IMR-90 (cell line): ENCODE data around the gene FBXO41. TPM values are rescaled to one million over a fixed set of nuclear protein-coding genes. Genes with fewer than 3 reads are reported as not detected.

Source experiments
- microRNA-seq, 2 experiments: library from miRNA; stranded (forward) in 1 of 2; unstranded in 1 of 2; fragments of 10-50 nt in 1 of 2; fragments of <30 nt in 1 of 2; gene quantifications in 1 of 2; microRNA quantifications in 1 of 2; one replicate each; pipeline versions ENCODE3 to v1.1.0; 2013 to 2020; ENCODE audit not compliant: insufficient read depth in 1 of 2, insufficient read length in 1 of 2, unreplicated experiment in 1 of 2
- polyA plus RNA-seq, 3 experiments: library from polyadenylated mRNA; depleted of rRNA; stranded (reverse); fragments of >200 nt; gene quantifications; 2 replicates each; pipeline ENCODE4 v1.2.3, GENCODE V29; 2012; ENCODE audit warnings: low replicate concordance in 1 of 3
- small RNA-seq, 5 experiments: library from RNA; depleted of rRNA; stranded (forward); fragments of <200 nt; gene quantifications; one replicate each; pipeline ENCODE3, GENCODE V24; 2012
- total RNA-seq: library from RNA; depleted of rRNA; stranded (reverse); fragments of >200 nt; gene quantifications from 2 replicates; pipeline ENCODE4 v1.2.3, GENCODE V29; 2012; rRNA removed

The FBXO41 gene
- total and polyA plus RNA-seq, 2 of the 4 experiments (the other 2 are of a cell fraction) = 0.54 to 3.7 TPM

Small RNA genes lying within 50 kb of the gene (microRNA-seq; reads per million reads assigned to microRNA genes)
- gene RNU6-111P (ENCODE audit: insufficient read depth, insufficient read length) = not detected

Small RNA genes lying within 50 kb of the gene (small RNA-seq; reads per million reads assigned to genes)
- 0 reads per million in 5 experiments for gene RNU6-111P

Other genes with a start within 250 kb of the FBXO41 start
- gene SFXN5, start 212.8 kb downstream of the FBXO41 start, total RNA-seq = 8.3 and 8.6 TPM in 2 replicates
- gene SFXN5, start 212.8 kb downstream of the FBXO41 start, polyA plus RNA-seq (2012; rRNA removed) = 14.3 and 17.0 TPM in 2 replicates
- 21.4 and 21.5 TPM in 2 replicates for gene RAB11FIP5, start 171.5 kb downstream of the FBXO41 start, total RNA-seq
- 34.5 and 36.0 TPM in 2 replicates for gene RAB11FIP5, start 171.5 kb downstream of the FBXO41 start, polyA plus RNA-seq (2012; rRNA removed)
- gene NOTO, start 81.9 kb downstream of the FBXO41 start, total RNA-seq = not detected in 2 replicates
- gene NOTO, start 81.9 kb downstream of the FBXO41 start, polyA plus RNA-seq (2012; rRNA removed) = not detected in 2 replicates
- 18.9 and 19.7 TPM in 2 replicates for gene SMYD5, start 70.2 kb downstream of the FBXO41 start, total RNA-seq
- 16.9 and 17.8 TPM in 2 replicates for gene SMYD5, start 70.2 kb downstream of the FBXO41 start, polyA plus RNA-seq (2012; rRNA removed)
- 13.1 and 14.4 TPM in 2 replicates for gene PRADC1, start 51.2 kb downstream of the FBXO41 start, total RNA-seq
- 18.4 and 23.1 TPM in 2 replicates for gene PRADC1, start 51.2 kb downstream of the FBXO41 start, polyA plus RNA-seq (2012; rRNA removed)
- gene CCT7, start 50.2 kb downstream of the FBXO41 start, total RNA-seq = 557 and 575 TPM in 2 replicates
- gene CCT7, start 50.2 kb downstream of the FBXO41 start, polyA plus RNA-seq (2012; rRNA removed) = 321 and 329 TPM in 2 replicates
- gene EGR4, start 9.1 kb upstream of the FBXO41 start, total RNA-seq = not detected in 2 replicates
- gene EGR4, start 9.1 kb upstream of the FBXO41 start, polyA plus RNA-seq (2012; rRNA removed) = not detected in 2 replicates
- 20.8 and 30.8 TPM in 2 replicates for gene ALMS1, start 101.4 kb upstream of the FBXO41 start, total RNA-seq
- gene ALMS1, start 101.4 kb upstream of the FBXO41 start, polyA plus RNA-seq (2012; rRNA removed) = 20.7 and 52.8 TPM in 2 replicates